Upper lobe of left lung (tissue), 4 donors: ENCODE data around the gene ZNF365.

Experiments
- POLR2A ChIP-seq, 4 donors: fragments of 450-650 bp; IDR thresholded peaks; one replicate each; pipeline ENCODE4 v1.5.1; 2016 to 2017; ENCODE audit warnings: antibody characterized with exemption in 4 of 4, mild to moderate bottlenecking in 2 of 4
- TF ChIP-seq, protein P1 (sequence below), 6 experiments: fragments of 450-650 bp in 4 of 6; fragments of 200-600 bp in 2 of 6; sonication (generic) in 2 of 6; IDR thresholded peaks; one replicate each; pipeline ENCODE4 v1.5.1; 2016 to 2019; ENCODE audit warnings: antibody characterized with exemption in 6 of 6

GRCh38 chr10:62388328-62388727, 14.2 kb downstream of the ZNF365 start:
- TF ChIP-seq, protein P1, sequence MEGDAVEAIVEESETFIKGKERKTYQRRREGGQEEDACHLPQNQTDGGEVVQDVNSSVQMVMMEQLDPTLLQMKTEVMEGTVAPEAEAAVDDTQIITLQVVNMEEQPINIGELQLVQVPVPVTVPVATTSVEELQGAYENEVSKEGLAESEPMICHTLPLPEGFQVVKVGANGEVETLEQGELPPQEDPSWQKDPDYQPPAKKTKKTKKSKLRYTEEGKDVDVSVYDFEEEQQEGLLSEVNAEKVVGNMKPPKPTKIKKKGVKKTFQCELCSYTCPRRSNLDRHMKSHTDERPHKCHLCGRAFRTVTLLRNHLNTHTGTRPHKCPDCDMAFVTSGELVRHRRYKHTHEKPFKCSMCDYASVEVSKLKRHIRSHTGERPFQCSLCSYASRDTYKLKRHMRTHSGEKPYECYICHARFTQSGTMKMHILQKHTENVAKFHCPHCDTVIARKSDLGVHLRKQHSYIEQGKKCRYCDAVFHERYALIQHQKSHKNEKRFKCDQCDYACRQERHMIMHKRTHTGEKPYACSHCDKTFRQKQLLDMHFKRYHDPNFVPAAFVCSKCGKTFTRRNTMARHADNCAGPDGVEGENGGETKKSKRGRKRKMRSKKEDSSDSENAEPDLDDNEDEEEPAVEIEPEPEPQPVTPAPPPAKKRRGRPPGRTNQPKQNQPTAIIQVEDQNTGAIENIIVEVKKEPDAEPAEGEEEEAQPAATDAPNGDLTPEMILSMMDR (IDR thresholded peaks at IDR 0.05): no peak
- no peak for TF ChIP-seq POLR2A (IDR thresholded peaks at IDR 0.05)
